Inferior parietal cortex (tissue), 1 donor: Measurements from ENCODE around the gene CLPSL2.

Experiments used
- DNase-seq: peaks from one replicate; pipeline ENCODE4 v3.0.0-alpha.2; 2016; ENCODE audit errors: extremely low spot score

The CLPSL2 gene

GRCh38 chr6:35746516-35746915, 29.9 kb upstream of the CLPSL2 start:
- DNase-seq, result no peak

- no peak for DNase-seq
These were observed 28.5 kb upstream of the CLPSL2 start for GRCh38 chr6:35747877-35748276.

GRCh38 chr6:35750557-35750956, 25.8 kb upstream of the CLPSL2 start:
- no peak for DNase-seq

GRCh38 chr6:35751594-35751993, 24.8 kb upstream of the CLPSL2 start:
- DNase-seq, result no peak

GRCh38 chr6:35752330-35752729, 24.1 kb upstream of the CLPSL2 start:
- DNase-seq, result no peak

- DNase-seq, result no peak
These were observed 21.7 kb upstream of the CLPSL2 start for GRCh38 chr6:35754452-35755277.

- DNase-seq, result no peak
These were observed 21.0 kb upstream of the CLPSL2 start for GRCh38 chr6:35755278-35755924.

GRCh38 chr6:35757456-35758123, 18.8 kb upstream of the CLPSL2 start:
- no peak for DNase-seq

- DNase-seq, result no peak
These were observed 17.0 kb upstream of the CLPSL2 start for GRCh38 chr6:35759426-35759825.

GRCh38 chr6:35765739-35766138, 10.7 kb upstream of the CLPSL2 start:
- no peak for DNase-seq

- no peak for DNase-seq
These were observed 7.2 kb upstream of the CLPSL2 start for GRCh38 chr6:35769211-35769610.

- DNase-seq, result no peak
These were observed 5.1 kb upstream of the CLPSL2 start for GRCh38 chr6:35771343-35771627.

- DNase-seq, result no peak
These were observed 2.1 kb upstream of the CLPSL2 start for GRCh38 chr6:35774116-35774794.

- DNase-seq, result no peak
These were observed 1.4 kb upstream of the CLPSL2 start for GRCh38 chr6:35775031-35775430.

- no peak for DNase-seq
These were observed 1.1 kb downstream of the CLPSL2 start for GRCh38 chr6:35777356-35778102.

- DNase-seq, result no peak
These were observed 2.0 kb downstream of the CLPSL2 start for GRCh38 chr6:35778437-35778836.

GRCh38 chr6:35780719-35781118, 4.3 kb downstream of the CLPSL2 start, which contains the start of gene CLPSL1:
Gene CLPSL1, plus strand, starts transcription at chr6:35781019. Its CDS starts 92 bp downstream, at chr6:35781111.
- DNase-seq, result no peak

- DNase-seq, result no peak
These were observed 4.9 kb downstream of the CLPSL2 start for GRCh38 chr6:35781290-35781689.

- no peak for DNase-seq
These were observed 6.0 kb downstream of the CLPSL2 start for GRCh38 chr6:35782424-35782823.

- DNase-seq, result no peak
These were observed 7.8 kb downstream of the CLPSL2 start for GRCh38 chr6:35784200-35784599.

- no peak for DNase-seq
These were observed 9.9 kb downstream of the CLPSL2 start for GRCh38 chr6:35786272-35786671.

- DNase-seq, result no peak
These were observed 10.4 kb downstream of the CLPSL2 start for GRCh38 chr6:35786810-35787209.
